GM21360 (cell line): ENCODE measurements around the gene SIGLECL1.

Experiments used
- ATAC-seq: cut with Tn5 transposase; IDR thresholded peaks from one replicate; pipeline ENCODE4 v1.9.1; 2021; ENCODE audit warnings: mild to moderate bottlenecking, moderate library complexity; ENCODE audit not compliant: unreplicated experiment

SIGLECL1 gene

DNA sequence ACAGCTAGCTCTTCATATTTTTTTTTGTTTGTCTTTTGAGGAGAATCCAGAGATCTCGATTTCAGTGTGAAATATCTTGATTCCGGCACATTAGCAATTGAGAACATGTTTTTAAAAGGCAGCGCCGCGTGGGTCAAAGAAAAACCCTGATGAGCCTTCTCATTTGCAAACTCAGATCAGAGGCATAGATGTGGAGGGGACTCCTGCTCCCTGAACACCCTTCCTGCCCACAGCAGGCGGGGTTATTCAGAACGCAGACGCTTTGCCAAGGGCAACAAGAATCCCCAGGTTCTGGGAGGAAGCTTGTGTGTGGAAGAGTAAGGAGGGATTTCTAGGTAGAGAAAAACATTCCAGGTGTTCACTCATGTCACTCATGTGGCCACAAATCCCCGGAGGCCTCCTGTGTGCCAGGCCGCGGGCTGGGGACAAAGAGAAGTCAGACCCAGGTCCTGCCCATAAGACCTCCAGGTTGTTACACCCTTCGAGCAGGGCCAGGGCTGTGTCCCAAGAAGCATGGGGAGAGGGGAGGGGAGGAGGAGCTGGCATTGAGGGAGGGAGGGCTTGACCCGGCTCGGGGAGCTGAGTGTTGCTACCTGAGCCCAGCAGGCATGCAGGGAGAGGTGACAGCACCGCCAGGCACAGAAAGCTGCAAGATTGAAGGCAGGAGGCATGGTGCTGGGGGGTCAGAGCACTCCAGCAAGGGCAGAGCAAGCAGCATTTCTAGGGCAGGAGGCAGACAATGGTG is 44.7 kb downstream of the SIGLECL1 start:
- ATAC-seq = no peak

DNA sequence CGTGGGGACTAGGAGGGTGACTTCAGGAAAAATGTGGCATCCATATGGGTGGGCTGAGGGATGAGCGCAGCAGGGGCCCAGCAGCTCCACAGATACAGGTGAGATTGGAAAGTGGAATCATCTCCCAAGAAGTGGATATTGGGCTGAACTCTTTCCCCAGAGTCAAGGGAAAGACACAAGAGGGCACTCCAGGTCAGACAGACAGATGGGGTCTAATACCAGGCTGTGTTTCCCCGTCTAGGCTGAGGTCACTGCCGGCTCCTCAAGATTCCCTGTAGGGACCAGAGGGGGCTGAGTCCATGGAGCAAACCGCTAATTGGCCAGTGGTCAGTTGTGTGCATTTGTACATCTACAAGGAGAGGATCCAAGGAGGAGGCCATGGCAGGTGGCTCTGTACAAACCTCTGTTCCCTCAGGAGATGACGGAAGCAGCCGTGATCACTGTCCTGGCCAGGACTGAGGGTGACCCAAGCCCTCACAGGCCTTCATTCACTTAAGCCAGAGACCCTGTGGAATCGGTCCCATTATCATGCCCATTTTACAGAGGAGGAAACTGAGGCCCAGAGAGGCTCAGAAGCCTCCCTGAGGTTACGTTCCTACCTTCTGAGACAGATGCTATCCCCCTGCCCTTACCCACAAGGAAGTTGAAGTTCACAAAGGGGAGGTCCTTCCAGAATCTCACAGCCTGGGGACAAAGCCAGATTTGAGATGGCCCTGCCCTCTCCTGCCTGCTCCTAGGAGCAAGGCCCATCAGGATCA is 45.6 kb downstream of the SIGLECL1 start:
- ATAC-seq = no peak

DNA sequence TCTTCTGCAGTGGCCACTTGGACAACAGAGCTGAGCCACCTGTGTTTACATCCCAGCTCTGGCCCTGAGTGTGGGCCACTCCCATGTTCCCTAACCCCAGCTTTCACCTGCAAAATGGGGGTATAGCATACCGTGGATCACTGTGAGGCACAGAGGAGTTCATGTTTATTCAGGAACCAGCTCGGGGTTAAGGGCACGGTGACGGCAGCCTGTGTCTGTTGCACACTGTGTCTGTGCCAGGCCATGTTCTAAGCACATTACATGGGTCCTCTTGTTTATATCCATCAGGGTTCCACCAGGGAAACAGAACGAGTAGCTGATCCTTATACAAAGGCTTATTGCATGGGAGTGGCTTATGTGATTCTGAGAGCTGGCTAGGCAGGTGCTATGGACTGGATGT is 46.5 kb downstream of the SIGLECL1 start:
- ATAC-seq = no peak

DNA sequence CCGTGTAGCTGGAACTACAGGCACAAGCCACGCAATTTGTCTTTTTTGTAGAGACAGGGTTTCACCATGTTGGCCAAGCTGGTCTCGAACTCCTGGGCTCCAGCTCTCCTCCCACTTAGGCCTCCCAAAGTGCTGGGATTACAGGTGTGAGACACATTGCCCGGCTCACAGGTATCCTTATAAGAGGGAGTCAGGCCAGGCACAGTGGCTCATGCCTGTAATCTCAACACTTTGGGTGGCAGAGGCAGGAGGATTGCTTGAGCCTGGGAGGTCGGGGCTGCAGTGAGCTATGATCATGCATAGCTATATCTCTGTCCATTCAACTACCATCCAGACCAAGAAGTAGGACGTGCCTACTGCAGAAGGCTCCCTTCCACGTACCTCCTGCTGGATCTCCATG is 50.4 kb downstream of the SIGLECL1 start:
- no peak for ATAC-seq

DNA sequence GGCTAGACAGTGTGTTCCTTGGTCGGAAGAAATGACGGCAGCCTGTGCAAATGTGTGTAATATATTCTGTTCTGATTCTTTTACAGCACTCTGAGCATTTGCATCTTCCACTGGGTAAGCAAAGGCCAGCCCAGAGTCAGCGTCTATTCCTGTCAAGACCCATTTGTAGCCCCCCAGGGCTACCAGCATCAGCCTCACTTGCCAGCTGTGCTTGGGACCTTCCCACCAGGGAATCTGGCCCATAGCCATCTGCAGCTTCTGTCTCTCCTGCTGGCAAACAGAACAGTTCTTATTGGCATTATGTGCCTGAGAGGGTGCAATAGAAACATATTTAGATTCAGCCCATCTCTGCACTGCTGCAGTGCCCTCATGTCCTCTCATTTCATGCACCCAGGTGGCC is 54.6 kb downstream of the SIGLECL1 start:
- ATAC-seq = no peak

DNA sequence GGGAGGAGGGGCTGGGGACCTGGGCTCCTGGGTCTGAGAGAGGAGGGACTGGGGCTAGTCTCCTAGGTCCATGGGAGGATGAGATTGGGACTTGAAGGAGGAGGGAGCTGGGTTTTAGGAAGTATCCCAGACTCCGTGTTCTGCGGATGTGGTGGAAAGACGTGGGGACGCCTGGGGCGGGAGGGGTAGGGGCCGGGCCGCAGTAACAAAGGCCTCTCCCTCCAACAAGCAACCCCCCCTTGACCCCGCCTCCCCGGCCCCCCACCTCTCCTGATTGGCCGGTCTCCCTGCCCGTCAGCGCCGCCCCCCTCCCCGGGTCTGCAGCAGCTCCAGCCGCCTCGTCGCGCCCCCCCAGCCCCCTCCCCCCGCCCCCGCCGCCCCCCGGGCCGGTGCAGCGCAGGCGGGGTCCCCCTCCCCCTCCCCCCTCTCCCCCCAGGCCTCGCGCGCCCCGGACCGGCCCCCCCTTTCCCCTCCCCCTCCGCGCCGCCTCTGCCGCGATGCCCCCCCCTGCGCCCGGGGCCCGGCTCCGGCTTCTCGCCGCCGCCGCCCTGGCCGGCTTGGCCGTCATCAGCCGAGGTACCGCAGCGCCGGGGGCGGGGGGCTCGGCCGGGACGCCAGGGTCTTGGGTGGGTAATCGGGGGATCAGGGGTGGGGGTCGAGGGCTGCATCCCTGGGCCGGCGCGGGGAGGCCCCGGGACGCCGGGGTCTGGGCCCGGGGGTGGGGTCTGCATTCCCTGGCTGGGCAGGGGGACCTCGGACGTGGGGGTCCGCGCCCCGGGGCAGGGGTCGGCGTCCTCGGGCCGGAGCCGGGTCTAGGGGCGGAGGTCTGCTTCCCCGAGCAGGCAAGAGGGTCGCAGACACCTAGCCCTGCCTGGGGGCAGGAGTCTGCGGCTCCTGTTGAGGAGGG is 60.7 kb downstream of the SIGLECL1 start, which contains the start of gene IGLON5:
Gene IGLON5, plus strand, starts transcription at position 294 of the 907 bp plus-strand sequence. Its CDS starts 204 bp downstream, at position 498.
- no peak for ATAC-seq

DNA sequence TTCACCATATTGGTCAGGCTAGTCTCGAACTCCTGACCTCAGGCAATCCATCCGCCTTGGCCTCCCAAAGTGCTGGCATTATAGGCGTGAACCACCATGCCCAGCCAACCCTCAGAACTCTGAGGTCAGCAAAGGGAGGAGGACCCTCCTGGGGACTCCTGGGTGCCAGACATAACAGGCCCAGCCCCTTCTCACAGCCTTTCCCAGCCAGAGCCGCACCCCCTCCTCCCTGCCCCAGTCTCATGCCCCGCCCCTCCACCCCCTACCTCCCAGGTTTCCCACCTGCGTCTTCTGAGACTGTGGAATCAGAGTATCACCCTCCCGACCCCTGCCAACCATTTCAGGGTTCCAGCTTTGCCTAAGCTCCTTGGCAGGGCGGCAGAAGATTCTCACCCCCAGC is 65.8 kb downstream of the SIGLECL1 start:
- ATAC-seq = no peak

DNA sequence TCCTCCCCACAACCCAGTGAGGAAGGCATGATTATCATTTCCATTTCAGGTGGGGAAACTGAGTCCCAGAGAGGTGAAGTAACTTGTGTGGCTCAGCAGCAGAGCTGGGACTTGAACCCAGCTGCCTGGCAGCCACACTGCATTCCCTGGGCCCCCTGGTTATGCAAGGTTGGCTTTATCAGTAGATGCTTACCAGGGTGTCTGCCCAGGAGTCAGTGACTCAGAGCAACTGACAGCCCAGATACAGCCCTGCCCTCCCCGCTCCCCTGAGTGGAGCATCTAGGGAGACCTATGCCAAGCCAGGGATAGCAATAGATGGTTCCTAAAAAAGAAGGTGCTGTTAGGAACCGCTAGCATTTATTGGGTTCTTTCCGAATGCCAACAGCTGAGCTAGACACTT is 66.5 kb downstream of the SIGLECL1 start:
- ATAC-seq = no peak

DNA sequence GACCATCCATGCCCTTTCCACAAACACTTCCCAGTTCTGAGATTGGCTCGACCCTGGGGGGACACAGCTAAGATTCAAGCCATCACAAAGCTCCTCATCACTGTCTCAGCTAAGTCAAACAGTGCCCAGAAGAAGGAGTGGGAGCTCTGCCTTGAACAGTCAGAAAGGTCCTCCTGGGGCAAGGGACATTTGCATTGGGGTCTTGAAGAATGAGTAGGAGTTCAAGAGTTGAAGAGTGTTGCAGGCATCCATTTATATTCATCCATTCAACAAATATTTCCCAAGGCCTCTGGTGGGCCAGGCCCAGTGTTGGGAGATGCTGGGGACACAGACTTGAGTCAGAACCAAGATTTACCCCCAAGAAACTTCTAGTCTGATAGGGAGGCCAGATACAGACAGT is 67.1 kb downstream of the SIGLECL1 start:
- ATAC-seq = no peak
